Pancreas (tissue), 10 donors: Measurements from ENCODE around the gene NPHP4. TPM values are rescaled to one million over a fixed set of nuclear protein-coding genes. Genes with fewer than 3 reads are reported as not detected.
A peak's percentile ranks its signal among the peaks of the same experiment; 100 is the strongest.

Experiments
- ATAC-seq, 4 donors: fragments of 200-7000 bp; cut with Tn5 transposase; one replicate each; pipeline versions ENCODE4 v1.8.0 to v1.9.1; 2020; ENCODE audit warnings: mild to moderate bottlenecking in 4 of 4, moderate library complexity in 4 of 4
- DNase-seq, 6 donors: peaks; one replicate each; pipeline ENCODE4 v3.0.0-alpha.2; 2020
- FAIRE-seq: peaks from 2 replicates; lab custom pipeline; 2012; peaks lifted over from hg19 to GRCh38; lab: Jason Lieb, UNC
- H3K27ac ChIP-seq, 4 donors: fragments of 200-600 bp; sonication (generic); 1 replicate in 3 of 4; 2 replicates in 1 of 4; pipeline versions ENCODE4 v1.5.0 to v1.8.0; 2020
- H3K27me3 ChIP-seq, 4 donors: fragments of 200-600 bp; one replicate each; pipeline ENCODE4 v1.8.0; 2021
- H3K36me3 ChIP-seq, 3 donors: fragments of 200-600 bp; sonication (generic) in 1 of 3; one replicate each; pipeline versions ENCODE4 v1.5.0 to v1.8.0; 2020 to 2021
- H3K4me1 ChIP-seq, 3 donors: fragments of 200-600 bp; one replicate each; pipeline ENCODE4 v1.8.0; 2021
- H3K4me3 ChIP-seq, 4 donors: fragments of 200-600 bp; sonication (generic) in 2 of 4; one replicate each; pipeline versions ENCODE4 v1.5.0 to v1.8.0; 2020 to 2021
- H3K9me3 ChIP-seq, 4 donors: fragments of 200-600 bp; one replicate each; pipeline ENCODE4 v1.8.0; 2021
- WGBS, 2 donors: extraction: QIAGEN DNeasy Blood & Tissue Kit; methylation state at CpG; one replicate each; pipeline ENCODE4 v1.1.7; 2013; 5-methylcytosine and 5-hydroxymethylcytosine counted together
- intact Hi-C, 3 donors: fragments of 100-400 bp; cut with DNase I; formaldehyde crosslinking; loops; one replicate each; pipeline versions ENCODE4 v1.11.1 to v1.14.2; 2022
- polyA plus RNA-seq, 2 donors: library from polyadenylated mRNA; stranded (reverse); fragments of 200-250 nt; gene quantifications; one replicate each; pipeline ENCODE4 v1.2.3, GENCODE V29; 2013
- total RNA-seq, 6 donors: library from RNA; stranded (reverse); fragmentation: NEBNext Ultra II Directional in 4 of 6; extraction: Animal tissue kit (Norgen Biotek cat#: 25700) in 4 of 6; gene quantifications; one replicate each; pipeline versions ENCODE4 v1.2.1 to v1.2.4, GENCODE V29; 2021 to 2023
- TF ChIP-seq, protein P1 (sequence below), 4 donors: fragments of 200-600 bp; sonication (generic) in 3 of 4; IDR thresholded peaks; one replicate each; pipeline versions ENCODE4 v1.5.0 to v1.8.0; 2021; ENCODE audit warnings: antibody characterized with exemption in 4 of 4
- donor health status: healthy with polysubstance abuse.
- donor health status: DM: no; HTN: no; CAD: no; lungs with moderate emphysema.
- donor health status: DM: no; HTN: no; CAD: no.
- donor health status: control.
- donor health status: control.
- donor health status: Bipolar disorder and iron deficiency.
- donor health status: DM: yes; HTN: yes; CAD: no.
- donor health status: DM: no; HTN: no; CAD: no.
- donor health status: DM: no; HTN: no; CAD: no.
- donor health status: DM: yes; HTN: yes; CAD: no.

NPHP4 gene
- total and polyA plus RNA-seq, 8 donors = 4.0 to 9.7 (median 5.7) TPM

DNA sequence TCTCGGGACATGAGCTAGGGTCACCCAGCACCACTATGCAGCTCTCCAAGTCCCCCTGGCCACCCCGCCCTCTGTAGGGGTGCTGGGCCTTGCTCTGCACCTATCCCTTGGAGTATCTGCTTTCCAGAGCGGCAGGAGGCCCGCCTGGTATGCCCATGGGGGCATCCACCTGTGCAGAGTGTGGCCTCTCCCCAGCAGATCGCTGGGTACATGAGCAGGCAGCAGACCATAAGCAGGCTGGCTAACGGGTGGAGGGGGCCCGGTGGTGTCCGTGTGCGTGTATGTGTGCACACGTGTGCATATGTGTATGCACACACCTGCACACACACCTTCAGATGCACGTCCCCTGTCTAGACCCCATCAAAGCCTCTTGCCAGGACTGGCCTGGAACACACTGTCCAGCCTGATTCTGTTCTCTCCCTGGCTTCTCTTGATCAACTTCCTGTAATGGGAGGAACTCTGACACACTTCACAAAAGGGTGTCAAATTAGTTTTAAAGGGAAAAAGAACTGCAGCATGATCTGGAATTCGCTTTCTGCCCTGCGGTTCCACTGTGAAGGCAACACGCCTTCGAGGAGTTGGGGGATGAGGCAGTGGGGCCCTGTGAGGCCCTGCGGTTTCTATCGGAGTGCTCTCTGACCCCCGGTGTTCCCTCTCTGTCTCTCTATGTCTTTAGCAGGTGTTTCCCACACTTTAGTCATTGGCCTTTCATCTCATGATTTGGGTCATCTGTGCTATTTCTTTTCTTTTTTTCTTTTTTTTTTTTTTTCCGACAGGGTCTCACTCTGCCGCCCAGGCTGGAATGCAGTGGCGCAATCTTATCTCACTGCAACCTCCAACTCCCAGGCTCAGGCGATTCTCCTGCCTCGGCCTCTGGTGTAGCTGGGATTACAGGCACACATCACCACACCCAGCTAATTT, 17.2 kb upstream of the NPHP4 start:
- intact Hi-C loops = no loop called here
- ATAC-seq (no peak), DNase-seq (peak in 3 of 6 donors; percentile 2 to 55 (median 26)), FAIRE-seq (no peak)
- Histone ChIP-seq H3K27me3 (no peaks in the 10 kb centered on the region), H3K27ac (no peak overlapping the region), H3K4me3 (no peak overlapping the region), H3K4me1 (no peaks in the 10 kb centered on the region), H3K9me3 (no peaks in the 10 kb centered on the region), H3K36me3 (no peaks in the 10 kb centered on the region)
- TF ChIP-seq, protein P1, sequence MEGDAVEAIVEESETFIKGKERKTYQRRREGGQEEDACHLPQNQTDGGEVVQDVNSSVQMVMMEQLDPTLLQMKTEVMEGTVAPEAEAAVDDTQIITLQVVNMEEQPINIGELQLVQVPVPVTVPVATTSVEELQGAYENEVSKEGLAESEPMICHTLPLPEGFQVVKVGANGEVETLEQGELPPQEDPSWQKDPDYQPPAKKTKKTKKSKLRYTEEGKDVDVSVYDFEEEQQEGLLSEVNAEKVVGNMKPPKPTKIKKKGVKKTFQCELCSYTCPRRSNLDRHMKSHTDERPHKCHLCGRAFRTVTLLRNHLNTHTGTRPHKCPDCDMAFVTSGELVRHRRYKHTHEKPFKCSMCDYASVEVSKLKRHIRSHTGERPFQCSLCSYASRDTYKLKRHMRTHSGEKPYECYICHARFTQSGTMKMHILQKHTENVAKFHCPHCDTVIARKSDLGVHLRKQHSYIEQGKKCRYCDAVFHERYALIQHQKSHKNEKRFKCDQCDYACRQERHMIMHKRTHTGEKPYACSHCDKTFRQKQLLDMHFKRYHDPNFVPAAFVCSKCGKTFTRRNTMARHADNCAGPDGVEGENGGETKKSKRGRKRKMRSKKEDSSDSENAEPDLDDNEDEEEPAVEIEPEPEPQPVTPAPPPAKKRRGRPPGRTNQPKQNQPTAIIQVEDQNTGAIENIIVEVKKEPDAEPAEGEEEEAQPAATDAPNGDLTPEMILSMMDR (IDR thresholded peaks at IDR 0.05) = no peak
- WGBS, 2 donors = 82 to 83% methylated on average over 23 of the region's 23 CpGs

DNA sequence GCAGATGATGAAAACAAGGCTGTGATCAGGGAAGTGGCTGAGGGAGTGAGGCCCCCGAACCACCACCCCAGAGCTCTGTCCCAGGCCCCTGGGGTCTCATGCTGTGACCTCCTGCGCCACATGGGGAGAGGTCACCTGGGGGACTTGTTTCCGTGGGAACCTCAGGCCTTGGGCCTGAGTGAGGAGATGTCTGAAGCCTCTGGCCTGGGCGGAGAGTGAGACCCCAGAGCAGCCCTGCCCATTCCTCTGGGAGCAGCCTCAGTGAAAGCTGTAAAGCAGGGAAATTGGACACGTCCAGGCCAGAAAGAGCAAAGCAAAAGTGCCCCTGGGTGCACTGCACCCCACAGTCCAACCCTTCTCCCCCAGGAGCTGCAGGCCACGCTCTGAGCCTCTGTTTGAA, 16.5 kb upstream of the NPHP4 start:
- H3K27me3 ChIP-seq = no peaks in the 10 kb centered on the region
- H3K4me3 ChIP-seq = no peak overlapping the region
- no peaks in the 10 kb centered on the region for H3K36me3 ChIP-seq
- H3K9me3 ChIP-seq = no peaks in the 10 kb centered on the region
- no peaks in the 10 kb centered on the region for H3K4me1 ChIP-seq
- no peak for FAIRE-seq
- H3K27ac ChIP-seq = no peak overlapping the region
- DNase-seq = peak in 3 of 6 donors; percentile 2 to 34 (median 20)
- WGBS, 2 donors = 65 to 74% methylated on average over 6 of the region's 6 CpGs
- intact Hi-C loops = no loop called here
- TF ChIP-seq, protein P1 (IDR thresholded peaks at IDR 0.05) = no peak
- no peak for ATAC-seq

DNA sequence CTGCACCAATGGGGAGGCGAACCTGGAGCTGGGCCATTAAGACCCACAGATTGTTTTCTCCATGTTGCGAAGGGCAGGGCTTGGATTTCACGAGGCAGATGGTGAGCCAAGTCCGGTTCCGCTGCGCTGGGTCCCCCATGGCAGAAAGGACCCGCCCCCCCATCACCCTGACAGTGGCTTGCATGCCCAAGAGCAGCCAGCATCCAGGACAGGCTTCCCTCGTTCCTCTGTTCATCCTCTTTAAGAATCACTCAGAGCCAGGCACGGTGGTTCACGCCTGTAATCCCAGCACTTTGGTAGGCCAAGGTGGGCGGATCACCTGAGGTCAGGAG, 15.8 kb upstream of the NPHP4 start:
- Histone ChIP-seq H3K4me1 (no peaks in the 10 kb centered on the region), H3K4me3 (no peak overlapping the region), H3K9me3 (no peaks in the 10 kb centered on the region), H3K27ac (no peak overlapping the region), H3K27me3 (no peaks in the 10 kb centered on the region), H3K36me3 (no peaks in the 10 kb centered on the region)
- no peak for ATAC-seq
- FAIRE-seq = no peak
- TF ChIP-seq, protein P1 (IDR thresholded peaks at IDR 0.05) = no peak
- intact Hi-C loops = no loop called here
- DNase-seq = peak in 3 of 6 donors; percentile 7 to 28 (median 28)
- WGBS, 2 donors = 73 to 75% methylated on average over 11 of the region's 11 CpGs

GRCh38 chr1:6007318-6008083, 15.3 kb upstream of the NPHP4 start:
- Histone ChIP-seq H3K36me3 (no peaks in the 10 kb centered on the region), H3K9me3 (no peaks in the 10 kb centered on the region), H3K4me1 (no peaks in the 10 kb centered on the region), H3K27me3 (no peaks in the 10 kb centered on the region), H3K27ac (no peak overlapping the region), H3K4me3 (no peak overlapping the region)
- DNase-seq (peak in 3 of 6 donors; percentile 8 to 31 (median 27)), FAIRE-seq (no peak), ATAC-seq (no peak)
- intact Hi-C loops = no loop called here
- TF ChIP-seq, protein P1 (IDR thresholded peaks at IDR 0.05) = no peak
- WGBS, 2 donors = 51 to 67% methylated on average over 24 to 25 of the region's 25 CpGs
